Measurements from ENCODE around the gene CA6. TPM values are rescaled to one million over a fixed set of nuclear protein-coding genes. Genes with fewer than 3 reads are reported as not detected.

Gene CA6
- total and polyA plus RNA-seq, 2 experiments from 2014 or later, result not detected

GRCh38 chr1:8947127-8947691, 1.5 kb downstream of the CA6 start:
- TF ChIP-seq, protein P1, sequence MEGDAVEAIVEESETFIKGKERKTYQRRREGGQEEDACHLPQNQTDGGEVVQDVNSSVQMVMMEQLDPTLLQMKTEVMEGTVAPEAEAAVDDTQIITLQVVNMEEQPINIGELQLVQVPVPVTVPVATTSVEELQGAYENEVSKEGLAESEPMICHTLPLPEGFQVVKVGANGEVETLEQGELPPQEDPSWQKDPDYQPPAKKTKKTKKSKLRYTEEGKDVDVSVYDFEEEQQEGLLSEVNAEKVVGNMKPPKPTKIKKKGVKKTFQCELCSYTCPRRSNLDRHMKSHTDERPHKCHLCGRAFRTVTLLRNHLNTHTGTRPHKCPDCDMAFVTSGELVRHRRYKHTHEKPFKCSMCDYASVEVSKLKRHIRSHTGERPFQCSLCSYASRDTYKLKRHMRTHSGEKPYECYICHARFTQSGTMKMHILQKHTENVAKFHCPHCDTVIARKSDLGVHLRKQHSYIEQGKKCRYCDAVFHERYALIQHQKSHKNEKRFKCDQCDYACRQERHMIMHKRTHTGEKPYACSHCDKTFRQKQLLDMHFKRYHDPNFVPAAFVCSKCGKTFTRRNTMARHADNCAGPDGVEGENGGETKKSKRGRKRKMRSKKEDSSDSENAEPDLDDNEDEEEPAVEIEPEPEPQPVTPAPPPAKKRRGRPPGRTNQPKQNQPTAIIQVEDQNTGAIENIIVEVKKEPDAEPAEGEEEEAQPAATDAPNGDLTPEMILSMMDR (IDR thresholded peaks at IDR 0.05; ENCODE audit: low read depth, low read length), result no peak
- no peaks in the 10 kb centered on the region for H3K36me3 ChIP-seq
- no peaks in the 10 kb centered on the region for H3K9me3 ChIP-seq (ENCODE audit: low read depth)
- peaks cover 8% of the 10 kb centered on the region for H3K4me1 ChIP-seq (ENCODE audit: low read depth)
- H3K27ac ChIP-seq, result no peak overlapping the region
- no peak for DNase-seq (ENCODE audit: low read depth in 1 of 2, low spot score in 1 of 2)
- H3K4me3 ChIP-seq, result no peak overlapping the region
- H3K27me3 ChIP-seq, result no peaks in the 10 kb centered on the region

GRCh38 chr1:8950309-8950708, 4.6 kb downstream of the CA6 start:
- TF ChIP-seq, protein P1 (IDR thresholded peaks at IDR 0.05; ENCODE audit: low read depth, low read length), result no peak
- Histone ChIP-seq H3K4me3 (no peak overlapping the region), H3K27ac (no peak overlapping the region), H3K4me1 (ENCODE audit: low read depth) (no peaks in the 10 kb centered on the region), H3K9me3 (ENCODE audit: low read depth) (no peaks in the 10 kb centered on the region), H3K36me3 (no peaks in the 10 kb centered on the region), H3K27me3 (no peaks in the 10 kb centered on the region)
- no peak for DNase-seq (ENCODE audit: low read depth in 1 of 2, low spot score in 1 of 2)

DNA sequence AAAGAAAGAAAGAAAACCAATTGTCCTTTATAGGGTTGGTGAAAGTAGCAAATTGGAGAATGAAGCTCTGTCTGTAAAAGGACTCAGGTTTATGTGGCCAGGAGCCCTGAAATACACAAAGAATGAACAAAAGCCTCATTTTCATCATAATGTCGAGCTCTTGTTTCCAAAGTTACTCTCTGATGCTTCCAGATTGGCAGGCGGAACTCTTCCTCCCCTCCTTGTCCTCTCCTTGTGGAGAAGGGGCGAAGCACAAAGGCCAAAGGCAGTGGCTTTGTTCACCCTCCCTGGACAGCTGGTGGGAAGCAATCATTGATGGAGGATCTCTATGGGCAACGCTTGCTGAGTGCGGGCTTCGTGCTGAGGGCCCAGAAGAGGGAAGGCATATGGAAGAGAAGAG, 5.6 kb downstream of the CA6 start:
- TF ChIP-seq, protein P1 (IDR thresholded peaks at IDR 0.05; ENCODE audit: low read depth, low read length), result no peak
- no peaks in the 10 kb centered on the region for H3K36me3 ChIP-seq
- no peaks in the 10 kb centered on the region for H3K4me1 ChIP-seq (ENCODE audit: low read depth)
- H3K4me3 ChIP-seq, result no peak overlapping the region
- no peak for DNase-seq (ENCODE audit: low read depth in 1 of 2, low spot score in 1 of 2)
- no peak overlapping the region for H3K27ac ChIP-seq
- no peaks in the 10 kb centered on the region for H3K9me3 ChIP-seq (ENCODE audit: low read depth)
- no peaks in the 10 kb centered on the region for H3K27me3 ChIP-seq

GRCh38 chr1:8955406-8955805, 9.7 kb downstream of the CA6 start:
- H3K27ac ChIP-seq, result no peak overlapping the region
- H3K4me1 ChIP-seq (ENCODE audit: low read depth), result no peaks in the 10 kb centered on the region
- TF ChIP-seq, protein P1 (IDR thresholded peaks at IDR 0.05; ENCODE audit: low read depth, low read length), result no peak
- H3K9me3 ChIP-seq (ENCODE audit: low read depth), result no peaks in the 10 kb centered on the region
- H3K4me3 ChIP-seq, result no peak overlapping the region
- H3K36me3 ChIP-seq, result no peaks in the 10 kb centered on the region
- H3K27me3 ChIP-seq, result no peaks in the 10 kb centered on the region
- DNase-seq (ENCODE audit: low read depth in 1 of 2, low spot score in 1 of 2), result no peak

DNA sequence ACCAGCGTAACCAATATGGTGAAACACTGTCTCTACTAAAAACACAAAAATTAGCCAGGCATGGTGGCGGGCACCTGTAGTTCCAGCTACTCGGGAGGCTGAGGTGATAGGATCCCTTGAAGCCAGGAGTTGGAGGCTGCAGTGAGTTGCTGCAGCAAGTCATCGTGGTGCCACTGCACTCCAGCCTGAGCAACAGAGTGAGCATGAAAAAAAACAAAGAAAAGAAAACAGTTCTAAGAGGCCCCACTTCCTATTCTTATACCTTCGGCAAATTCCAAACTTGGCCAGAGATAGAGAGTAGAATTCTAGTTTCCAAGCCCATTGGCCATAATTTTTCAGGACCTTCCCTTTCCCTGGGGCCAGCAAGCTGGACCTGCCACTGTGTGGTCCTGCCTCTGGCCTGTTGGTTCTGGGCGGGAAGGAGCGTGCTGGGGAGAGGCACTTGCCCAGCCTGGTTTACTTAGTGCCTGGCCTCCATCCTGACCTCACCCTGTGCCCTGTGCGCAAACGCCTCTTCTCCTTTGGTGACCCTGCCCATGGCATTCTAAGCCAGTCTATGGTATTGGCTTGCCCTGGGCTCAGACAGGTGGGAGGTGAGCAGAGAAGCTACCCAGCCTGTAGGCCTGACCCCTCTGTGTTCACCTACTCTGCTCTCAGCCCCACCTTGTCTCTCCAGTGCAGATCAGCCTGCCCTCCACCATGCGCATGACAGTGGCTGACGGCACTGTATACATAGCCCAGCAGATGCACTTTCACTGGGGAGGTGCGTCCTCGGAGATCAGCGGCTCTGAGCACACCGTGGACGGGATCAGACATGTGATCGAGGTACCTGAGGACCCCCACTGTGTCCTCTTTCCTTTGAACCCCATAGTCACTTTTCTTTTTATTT, 11.0 kb downstream of the CA6 start:
- Histone ChIP-seq H3K27me3 (no peaks in the 10 kb centered on the region), H3K4me1 (ENCODE audit: low read depth) (no peaks in the 10 kb centered on the region), H3K9me3 (ENCODE audit: low read depth) (no peaks in the 10 kb centered on the region), H3K4me3 (no peak overlapping the region), H3K27ac (no peak overlapping the region), H3K36me3 (no peaks in the 10 kb centered on the region)
- DNase-seq (ENCODE audit: low read depth in 1 of 2, low spot score in 1 of 2), result no peak
- TF ChIP-seq, protein P1 (IDR thresholded peaks at IDR 0.05; ENCODE audit: low read depth, low read length), result no peak

Measured in cardiac muscle cell (in vitro differentiated cells and primary cell).